GM18520 (cell line): ENCODE measurements around the gene SEMA3F.

Experiments used
- ATAC-seq: cut with Tn5 transposase; IDR thresholded peaks from one replicate; pipeline ENCODE4 v1.9.1; 2021; ENCODE audit not compliant: unreplicated experiment

Gene SEMA3F

GRCh38 chr3:50154840-50155490, at the start of gene SEMA3F:
SEMA3F (plus strand) TSS chr3:50155324; CDS start chr3:50159623, 4,299 bp downstream.
- peak; percentile 54 for ATAC-seq

- no peak for ATAC-seq
These were observed 43.4 kb upstream of the SEMA3F start for GRCh38 chr3:50111757-50112156.

- no peak for ATAC-seq
These were observed 42.7 kb upstream of the SEMA3F start for GRCh38 chr3:50112462-50112861.

- ATAC-seq: no peak
These were observed 38.0 kb upstream of the SEMA3F start for GRCh38 chr3:50117120-50117519.

GRCh38 chr3:50118237-50118636, 36.9 kb upstream of the SEMA3F start:
- no peak for ATAC-seq

- no peak for ATAC-seq
These were observed 35.3 kb upstream of the SEMA3F start for GRCh38 chr3:50119786-50120185.

GRCh38 chr3:50120364-50121071, 34.6 kb upstream of the SEMA3F start:
- no peak for ATAC-seq

- ATAC-seq: no peak
These were observed 33.8 kb upstream of the SEMA3F start for GRCh38 chr3:50121072-50122032.

GRCh38 chr3:50122071-50122470, 33.1 kb upstream of the SEMA3F start:
- ATAC-seq: no peak

GRCh38 chr3:50122661-50123391, 32.3 kb upstream of the SEMA3F start:
- ATAC-seq: no peak

GRCh38 chr3:50123394-50124051, 31.6 kb upstream of the SEMA3F start:
- no peak for ATAC-seq

GRCh38 chr3:50124052-50124799, 30.9 kb upstream of the SEMA3F start:
- ATAC-seq: no peak

GRCh38 chr3:50124800-50125178, 30.3 kb upstream of the SEMA3F start:
- no peak for ATAC-seq

GRCh38 chr3:50125541-50126286, 29.4 kb upstream of the SEMA3F start:
- ATAC-seq: no peak

- no peak for ATAC-seq
These were observed 28.6 kb upstream of the SEMA3F start for GRCh38 chr3:50126287-50127211.

- no peak for ATAC-seq
These were observed 27.9 kb upstream of the SEMA3F start for GRCh38 chr3:50127251-50127691.

GRCh38 chr3:50128001-50128400, 27.1 kb upstream of the SEMA3F start:
- no peak for ATAC-seq

GRCh38 chr3:50130436-50130835, 24.7 kb upstream of the SEMA3F start:
- no peak for ATAC-seq
